Measurements from ENCODE around the gene TRIM22.

DNA sequence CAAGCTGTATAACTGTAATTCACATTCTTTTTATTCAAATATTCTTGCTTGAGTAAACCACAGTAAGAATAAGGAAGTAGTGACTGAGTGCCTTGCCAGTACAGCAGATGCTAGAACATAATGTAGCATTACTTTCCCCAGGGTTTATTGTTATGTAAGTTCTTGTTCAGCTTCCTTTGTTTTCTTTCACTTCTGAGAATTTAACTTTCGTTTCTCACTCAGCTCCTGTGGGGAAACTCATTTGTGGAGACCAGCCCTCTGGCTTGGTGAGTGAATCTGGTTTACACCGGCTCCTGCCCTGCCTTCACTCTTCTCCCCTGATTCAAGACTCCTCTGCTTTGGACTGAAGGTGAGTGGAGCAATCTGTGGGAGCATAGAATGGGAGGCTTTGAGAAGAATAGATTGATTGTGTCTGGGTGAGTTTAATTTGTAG is at the start of gene TRIM22:
- TF ChIP-seq, protein P1, sequence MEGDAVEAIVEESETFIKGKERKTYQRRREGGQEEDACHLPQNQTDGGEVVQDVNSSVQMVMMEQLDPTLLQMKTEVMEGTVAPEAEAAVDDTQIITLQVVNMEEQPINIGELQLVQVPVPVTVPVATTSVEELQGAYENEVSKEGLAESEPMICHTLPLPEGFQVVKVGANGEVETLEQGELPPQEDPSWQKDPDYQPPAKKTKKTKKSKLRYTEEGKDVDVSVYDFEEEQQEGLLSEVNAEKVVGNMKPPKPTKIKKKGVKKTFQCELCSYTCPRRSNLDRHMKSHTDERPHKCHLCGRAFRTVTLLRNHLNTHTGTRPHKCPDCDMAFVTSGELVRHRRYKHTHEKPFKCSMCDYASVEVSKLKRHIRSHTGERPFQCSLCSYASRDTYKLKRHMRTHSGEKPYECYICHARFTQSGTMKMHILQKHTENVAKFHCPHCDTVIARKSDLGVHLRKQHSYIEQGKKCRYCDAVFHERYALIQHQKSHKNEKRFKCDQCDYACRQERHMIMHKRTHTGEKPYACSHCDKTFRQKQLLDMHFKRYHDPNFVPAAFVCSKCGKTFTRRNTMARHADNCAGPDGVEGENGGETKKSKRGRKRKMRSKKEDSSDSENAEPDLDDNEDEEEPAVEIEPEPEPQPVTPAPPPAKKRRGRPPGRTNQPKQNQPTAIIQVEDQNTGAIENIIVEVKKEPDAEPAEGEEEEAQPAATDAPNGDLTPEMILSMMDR (IDR thresholded peaks at IDR 0.05) = no peak
- peak in 1 of 4 donors; percentile 59 for TF ChIP-seq POLR2A (IDR thresholded peaks at IDR 0.05)
